HG03108 (cell line): ENCODE results near the gene B3GNT3.
"Not testable (repeated sequence)": the region's sequence is repeated elsewhere in the genome, so short reads cannot be mapped to it uniquely, and the experiment has no call there.

ENCODE experiments used
- ATAC-seq: cut with Tn5 transposase; IDR thresholded peaks from one replicate; pipeline ENCODE4 v1.9.1; 2021; ENCODE audit warnings: moderate library complexity; ENCODE audit not compliant: unreplicated experiment

The B3GNT3 gene

DNA sequence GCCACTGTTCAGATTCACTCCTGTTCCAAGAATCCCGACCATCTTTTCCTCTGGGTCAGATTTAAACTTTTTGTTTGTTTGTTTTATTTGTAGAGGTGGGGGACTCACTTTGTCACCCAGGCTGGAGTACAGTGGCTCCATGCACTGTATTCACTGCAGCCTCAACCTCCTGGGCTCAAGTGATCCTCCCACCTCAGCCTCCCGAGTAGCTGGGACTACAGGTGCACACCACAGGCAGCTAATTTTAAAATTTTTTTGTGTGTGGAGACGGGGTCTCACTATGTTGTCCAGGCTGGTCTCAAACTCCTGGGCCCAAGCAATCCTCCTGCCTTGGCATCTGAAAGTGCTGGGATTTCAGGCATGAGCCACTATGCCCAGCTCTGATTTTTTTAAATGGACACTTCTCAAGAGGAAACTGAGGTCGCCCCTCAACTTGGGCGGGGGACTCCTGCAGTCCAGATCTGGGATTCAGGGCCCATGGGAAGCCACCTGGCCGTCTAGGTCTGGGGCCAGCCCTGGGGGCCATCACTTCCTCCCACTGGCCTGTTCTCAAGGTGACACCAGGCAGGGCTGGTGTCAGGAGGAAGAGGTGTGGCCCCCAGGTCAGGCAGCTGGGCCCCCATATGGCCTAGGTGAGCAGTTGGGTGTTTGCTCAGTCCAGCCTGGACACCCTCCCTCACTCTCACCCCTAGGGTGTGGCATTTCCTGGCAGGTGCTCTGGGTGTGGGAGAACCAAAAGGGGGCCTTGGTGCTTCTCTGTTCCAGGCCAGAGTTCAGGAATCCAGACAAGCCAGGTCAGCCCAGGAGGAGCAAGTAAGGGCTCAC lies 1.3 kb downstream of the B3GNT3 start:
- no peak for ATAC-seq

DNA sequence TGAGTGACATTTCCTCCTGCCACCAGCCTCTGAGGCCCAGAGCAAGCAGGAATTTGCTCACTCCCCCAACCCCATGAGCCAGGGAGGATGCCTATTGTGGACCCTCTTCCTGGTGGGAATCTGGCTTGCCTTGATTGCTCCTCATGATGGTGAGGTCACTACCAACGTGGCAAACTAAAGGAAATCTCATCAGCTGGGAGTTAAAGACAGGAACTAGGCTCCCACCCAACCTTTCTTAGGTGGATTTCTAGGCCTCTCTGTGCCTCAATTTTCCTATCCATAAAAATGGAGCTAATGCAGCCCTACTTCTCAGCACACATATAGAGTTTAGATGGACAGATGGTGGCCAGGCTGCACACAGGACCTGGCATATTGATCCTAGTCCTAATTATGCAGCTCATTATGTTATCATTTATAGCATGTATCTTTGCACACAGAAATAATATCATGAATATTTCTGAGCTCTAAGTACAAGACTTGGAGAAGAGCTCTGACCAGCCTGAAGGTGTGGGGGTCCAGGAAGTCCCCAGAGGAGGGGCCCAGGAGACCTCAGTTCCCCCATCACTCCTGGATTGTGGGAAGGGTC lies 2.0 kb downstream of the B3GNT3 start:
- ATAC-seq = no peak

DNA sequence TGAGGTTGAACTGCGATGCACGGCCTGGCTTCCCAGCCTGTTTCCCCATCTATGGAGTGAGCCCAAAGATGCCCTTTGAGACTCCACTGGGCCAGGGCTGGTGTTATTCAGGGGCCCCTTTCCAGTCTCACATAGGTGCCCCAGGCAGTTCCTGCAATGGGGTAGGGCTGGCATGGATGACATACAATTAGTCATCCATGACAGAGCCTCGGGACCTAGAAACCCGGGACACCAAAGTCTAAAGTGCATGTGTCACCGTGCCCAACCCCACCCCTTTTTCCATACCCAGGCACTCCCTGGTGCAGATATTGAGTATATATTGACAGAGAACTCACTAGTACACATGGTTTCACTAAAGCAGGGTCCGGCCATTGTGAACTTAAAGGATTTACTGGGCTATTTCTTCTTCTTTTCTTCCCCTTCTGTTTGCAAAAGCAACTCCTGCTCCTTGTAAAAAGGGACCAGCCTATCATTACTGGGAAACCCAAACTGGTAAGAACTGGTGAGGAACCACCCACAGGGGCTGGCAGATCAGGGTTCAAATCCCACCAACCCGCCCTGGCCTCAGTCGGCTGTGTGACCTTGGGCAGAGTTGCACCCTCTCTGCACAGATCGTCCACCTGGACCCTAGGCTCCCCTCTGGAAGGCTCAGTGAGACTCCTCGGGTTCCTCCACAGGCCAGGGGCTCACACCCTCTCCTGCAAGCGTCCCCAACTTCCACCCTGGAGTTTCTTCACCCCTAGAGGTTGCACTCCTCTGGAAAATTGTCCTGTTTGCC lies 2.7 kb downstream of the B3GNT3 start:
- ATAC-seq = no peak

DNA sequence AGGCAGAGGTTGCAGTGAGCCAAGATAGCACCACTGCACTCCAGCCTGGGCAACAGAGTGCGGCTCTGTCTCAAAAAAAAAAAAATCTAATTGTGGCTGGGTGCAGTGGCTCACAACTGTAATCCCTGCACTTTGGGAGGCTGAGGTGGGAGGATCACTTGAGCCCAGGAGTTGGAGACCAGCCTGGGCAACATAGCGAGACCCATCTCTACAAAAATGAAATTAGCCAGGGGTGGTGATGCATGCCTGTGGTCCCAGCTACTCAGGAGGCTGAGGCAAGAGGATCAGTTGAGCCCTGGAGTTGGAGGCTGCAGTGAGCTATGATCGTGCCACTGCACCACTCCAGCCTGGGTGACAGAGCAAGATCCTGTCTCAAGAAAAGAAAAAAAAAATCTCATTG lies 3.7 kb downstream of the B3GNT3 start:
- ATAC-seq = not testable (repeated sequence)

DNA sequence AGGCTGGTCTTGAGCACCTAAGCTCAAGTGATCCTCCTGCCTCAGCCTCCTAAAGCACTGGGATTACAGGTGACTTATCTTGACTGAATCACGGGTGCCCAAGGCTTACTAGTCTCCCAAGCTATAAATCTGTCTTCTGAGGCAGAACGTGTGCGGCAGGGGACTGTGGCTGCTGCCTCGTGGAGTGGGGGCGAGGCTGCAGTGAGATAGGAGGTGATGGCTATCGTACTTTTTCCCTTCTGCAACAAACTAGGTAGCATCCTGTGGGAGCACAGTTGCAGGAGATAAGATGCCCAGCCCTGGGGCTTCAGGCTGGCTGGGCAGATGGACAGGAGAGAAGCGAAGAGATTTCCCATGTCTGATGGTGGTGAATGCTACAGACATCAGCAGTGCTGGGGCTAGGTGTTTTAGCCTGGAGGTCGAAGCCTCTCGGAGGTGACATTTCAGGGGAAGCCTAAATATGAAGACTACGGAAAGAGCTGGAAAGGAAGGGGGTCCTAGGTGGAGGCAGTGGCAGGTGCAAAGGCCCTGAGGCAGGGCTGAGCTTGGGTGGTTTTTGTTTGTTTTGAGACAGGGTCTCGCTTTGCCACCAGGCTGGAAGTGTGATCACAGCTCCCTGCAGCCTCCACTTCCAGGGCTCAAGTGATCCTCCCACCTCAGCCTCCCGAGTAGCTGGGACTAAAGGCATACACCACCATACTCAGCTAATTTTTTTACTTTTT lies 7.4 kb downstream of the B3GNT3 start:
- ATAC-seq = no peak

DNA sequence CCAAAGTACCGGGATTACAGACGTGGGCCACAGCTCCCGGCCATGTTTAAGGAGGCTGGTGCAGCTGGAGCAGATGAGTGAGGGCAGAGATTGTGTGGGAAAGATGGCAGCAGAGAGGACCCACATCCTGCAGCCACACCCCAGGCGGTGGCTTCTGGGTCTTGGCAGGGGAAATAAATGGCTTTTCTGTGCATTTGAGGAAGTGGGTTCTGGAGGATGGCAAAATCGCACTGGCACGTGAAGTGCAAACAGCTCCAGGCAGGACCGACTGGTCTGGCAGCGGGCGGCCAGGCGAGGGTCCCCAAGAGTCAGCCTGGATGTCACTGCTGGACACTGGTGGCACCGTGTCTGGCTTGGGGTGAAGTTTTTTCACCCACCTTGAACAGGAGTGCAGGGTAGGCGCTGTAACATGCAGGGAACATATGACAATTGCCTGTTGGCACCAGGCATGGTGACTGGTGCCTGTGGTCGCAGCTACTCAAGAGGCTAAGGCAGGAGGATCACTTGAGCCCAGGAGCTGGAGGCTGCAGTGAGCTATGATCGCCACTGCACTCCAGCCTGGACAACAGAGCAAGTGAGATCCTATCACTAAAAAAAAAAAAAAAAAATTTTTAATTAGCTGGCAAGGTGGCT lies 8.4 kb downstream of the B3GNT3 start:
- no peak for ATAC-seq

DNA sequence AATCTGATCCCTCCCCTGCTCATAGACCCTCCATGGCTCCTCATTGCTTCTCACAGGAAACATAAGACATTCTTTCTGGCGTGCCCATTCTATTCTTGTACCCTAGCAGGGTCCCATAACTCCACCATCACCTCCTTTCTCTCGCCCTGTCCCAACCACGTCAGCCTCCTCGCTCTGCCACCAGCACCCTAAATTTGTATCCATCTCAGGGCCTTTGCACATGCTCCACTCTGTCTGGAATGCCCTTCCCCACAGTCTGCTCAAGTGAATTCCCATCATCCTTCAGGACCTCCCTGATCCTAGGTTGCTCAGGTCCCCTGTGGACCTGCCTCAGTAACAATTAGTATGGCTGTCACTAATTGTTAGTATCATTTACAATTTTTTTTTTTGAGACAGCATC lies 10.5 kb downstream of the B3GNT3 start:
- ATAC-seq = no peak

DNA sequence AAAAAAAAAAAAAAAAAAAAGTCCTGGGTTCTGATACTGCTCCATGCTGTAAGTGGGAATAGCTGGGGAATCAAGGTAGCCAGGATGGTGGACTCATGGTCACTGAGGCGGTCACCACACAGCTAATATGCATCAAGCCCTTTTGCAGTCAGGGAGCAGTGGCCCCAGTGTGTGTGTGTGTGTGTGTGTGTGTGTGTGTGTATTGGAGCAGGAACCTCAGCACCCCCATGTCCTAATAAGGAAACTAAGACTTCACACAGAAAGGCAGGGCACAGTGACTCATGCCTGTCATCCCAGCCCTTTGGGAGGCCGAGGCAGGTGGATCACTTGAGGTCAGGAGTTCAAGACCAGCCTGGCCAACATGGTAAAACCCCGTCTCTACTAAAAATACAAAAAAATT lies 12.0 kb downstream of the B3GNT3 start:
- ATAC-seq = no peak

DNA sequence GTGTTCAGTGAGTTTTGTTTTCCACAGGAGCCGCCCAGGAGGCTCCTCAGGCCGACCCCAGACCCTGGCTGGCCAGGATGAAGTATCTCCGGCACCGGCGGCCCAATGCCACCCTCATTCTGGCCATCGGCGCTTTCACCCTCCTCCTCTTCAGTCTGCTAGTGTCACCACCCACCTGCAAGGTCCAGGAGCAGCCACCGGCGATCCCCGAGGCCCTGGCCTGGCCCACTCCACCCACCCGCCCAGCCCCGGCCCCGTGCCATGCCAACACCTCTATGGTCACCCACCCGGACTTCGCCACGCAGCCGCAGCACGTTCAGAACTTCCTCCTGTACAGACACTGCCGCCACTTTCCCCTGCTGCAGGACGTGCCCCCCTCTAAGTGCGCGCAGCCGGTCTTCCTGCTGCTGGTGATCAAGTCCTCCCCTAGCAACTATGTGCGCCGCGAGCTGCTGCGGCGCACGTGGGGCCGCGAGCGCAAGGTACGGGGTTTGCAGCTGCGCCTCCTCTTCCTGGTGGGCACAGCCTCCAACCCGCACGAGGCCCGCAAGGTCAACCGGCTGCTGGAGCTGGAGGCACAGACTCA lies 12.9 kb downstream of the B3GNT3 start:
- no peak for ATAC-seq

DNA sequence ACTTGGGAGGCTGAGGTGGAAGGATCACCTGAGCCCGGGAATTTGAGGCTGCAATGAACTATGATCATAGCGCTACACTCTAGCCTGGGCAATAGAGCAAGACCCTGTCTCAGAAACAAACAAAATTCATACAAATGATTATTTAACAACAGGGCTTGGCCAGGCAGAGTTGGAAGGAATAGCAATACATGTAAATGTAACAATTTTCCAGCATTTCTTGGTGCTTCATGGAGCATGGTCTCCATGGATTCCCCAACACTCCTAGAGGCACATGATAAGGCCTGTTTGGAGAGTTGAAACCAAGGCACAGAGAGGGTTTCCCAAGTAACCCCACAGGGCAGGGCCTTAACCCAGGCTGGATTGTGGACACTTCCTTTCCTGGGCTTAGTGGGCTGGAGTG lies 16.2 kb downstream of the B3GNT3 start:
- ATAC-seq = no peak

DNA sequence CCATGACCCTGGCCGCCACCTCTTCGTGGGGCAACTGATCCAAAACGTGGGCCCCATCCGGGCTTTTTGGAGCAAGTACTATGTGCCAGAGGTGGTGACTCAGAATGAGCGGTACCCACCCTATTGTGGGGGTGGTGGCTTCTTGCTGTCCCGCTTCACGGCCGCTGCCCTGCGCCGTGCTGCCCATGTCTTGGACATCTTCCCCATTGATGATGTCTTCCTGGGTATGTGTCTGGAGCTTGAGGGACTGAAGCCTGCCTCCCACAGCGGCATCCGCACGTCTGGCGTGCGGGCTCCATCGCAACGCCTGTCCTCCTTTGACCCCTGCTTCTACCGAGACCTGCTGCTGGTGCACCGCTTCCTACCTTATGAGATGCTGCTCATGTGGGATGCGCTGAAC lies 16.7 kb downstream of the B3GNT3 start:
- ATAC-seq = no peak

DNA sequence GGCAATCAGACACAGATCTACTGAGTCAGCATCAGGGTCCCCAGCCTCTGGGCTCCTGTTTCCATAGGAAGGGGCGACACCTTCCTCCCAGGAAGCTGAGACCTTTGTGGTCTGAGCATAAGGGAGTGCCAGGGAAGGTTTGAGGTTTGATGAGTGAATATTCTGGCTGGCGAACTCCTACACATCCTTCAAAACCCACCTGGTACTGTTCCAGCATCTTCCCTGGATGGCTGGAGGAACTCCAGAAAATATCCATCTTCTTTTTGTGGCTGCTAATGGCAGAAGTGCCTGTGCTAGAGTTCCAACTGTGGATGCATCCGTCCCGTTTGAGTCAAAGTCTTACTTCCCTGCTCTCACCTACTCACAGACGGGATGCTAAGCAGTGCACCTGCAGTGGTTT lies 17.2 kb downstream of the B3GNT3 start:
- no peak for ATAC-seq

DNA sequence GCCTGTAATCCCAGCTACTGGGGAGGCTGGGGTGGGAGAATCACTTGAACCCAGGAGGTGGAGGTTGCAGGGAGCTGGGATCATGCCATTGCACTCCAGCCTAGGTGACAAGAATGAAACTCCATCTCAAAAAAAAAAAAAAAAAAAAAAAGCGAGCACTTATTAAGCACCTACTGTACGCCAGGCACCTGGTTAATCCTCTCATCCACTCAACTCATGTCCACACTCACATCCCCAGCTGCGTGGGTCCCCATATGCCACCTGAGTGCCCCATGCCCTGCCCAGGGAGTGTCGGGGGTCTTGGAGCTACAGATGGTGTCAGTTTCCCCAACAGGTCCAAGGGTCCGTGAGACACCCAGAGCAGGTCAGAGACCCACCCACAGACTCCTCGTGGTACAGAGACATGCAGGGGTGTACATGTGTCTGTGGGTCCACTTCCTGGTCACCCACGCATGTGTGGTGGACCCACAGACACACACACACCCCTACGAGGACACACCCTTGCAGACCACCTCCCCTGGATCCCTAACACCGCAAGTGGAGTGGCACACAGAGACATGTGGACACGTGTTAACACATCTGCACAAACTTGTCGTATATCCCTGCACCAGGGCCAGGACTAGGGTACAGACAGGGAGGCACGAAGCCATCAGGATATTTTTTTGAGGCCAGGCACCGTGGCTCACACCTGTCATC lies 22.9 kb downstream of the B3GNT3 start:
- ATAC-seq = no peak

DNA sequence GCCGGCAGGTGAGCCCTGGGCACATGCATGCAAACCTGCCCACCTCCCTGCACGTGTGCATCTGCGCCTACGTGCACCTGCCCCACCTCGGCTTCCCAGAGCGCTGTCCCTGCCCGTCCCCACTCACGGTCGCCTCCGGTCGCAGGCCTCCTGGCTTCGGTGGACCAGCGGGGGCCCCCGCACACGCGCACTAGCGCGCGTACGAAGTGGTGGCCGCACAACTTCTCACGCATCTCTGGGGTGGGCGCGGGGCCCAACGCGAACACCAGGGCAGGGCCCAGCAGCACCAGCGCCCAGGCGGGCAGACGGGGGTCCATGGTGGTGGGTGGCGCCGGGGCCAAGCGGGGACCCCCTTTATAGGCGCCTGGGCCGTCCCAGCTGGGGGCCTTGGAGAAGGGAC lies 26.3 kb downstream of the B3GNT3 start, which contains the start of gene INSL3:
TSS of gene INSL3 (minus strand) at position 330 of the 400 bp plus-strand sequence. CDS start at position 317, 13 bp downstream.
- ATAC-seq = no peak

DNA sequence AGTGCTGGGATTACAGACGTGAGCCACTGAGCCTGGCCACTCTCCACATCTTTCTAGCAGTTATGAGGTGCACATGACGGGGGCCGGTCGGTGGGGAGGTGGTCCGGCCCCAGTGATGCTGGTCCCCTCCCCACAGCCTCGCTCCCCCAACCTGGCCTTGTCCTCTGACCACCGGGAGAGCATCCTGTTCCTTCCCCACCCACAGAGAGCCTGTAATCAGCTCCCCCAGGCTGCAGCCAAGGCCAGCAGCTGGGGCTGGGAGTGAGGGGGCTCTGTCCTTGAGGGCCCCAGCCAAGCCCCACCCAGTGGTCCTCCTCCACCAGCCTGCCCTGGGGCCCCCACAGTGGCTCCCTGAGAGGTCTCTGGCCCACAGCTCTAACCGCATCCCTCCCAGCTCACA lies 29.4 kb downstream of the B3GNT3 start:
- no peak for ATAC-seq

DNA sequence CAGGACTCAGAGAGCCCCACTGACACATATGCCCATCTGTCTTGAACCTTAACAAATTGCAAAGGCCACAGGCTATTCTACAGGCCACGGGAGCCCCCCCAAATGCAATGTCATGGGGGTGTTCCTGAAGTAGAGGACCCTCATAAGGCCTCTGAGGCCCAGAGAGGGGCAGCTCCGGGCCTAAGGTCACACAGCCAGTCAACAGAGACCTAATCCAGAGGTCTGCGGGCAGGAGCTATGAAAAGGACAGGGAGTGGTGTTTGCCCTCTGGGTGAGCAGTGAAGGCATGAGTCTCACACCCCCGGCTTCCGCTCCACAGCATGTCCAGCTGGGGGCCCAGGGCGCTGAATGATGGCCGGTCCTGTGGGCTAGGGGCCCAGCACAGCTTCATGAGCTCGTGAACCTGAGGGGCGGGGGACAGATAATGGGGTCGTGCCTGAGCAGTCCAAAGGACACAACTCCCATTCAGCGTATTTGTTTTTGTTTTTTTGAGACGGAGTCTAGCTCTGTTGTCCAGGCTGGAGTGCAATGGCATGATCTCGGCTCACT lies 31.6 kb downstream of the B3GNT3 start:
- ATAC-seq = no peak

DNA sequence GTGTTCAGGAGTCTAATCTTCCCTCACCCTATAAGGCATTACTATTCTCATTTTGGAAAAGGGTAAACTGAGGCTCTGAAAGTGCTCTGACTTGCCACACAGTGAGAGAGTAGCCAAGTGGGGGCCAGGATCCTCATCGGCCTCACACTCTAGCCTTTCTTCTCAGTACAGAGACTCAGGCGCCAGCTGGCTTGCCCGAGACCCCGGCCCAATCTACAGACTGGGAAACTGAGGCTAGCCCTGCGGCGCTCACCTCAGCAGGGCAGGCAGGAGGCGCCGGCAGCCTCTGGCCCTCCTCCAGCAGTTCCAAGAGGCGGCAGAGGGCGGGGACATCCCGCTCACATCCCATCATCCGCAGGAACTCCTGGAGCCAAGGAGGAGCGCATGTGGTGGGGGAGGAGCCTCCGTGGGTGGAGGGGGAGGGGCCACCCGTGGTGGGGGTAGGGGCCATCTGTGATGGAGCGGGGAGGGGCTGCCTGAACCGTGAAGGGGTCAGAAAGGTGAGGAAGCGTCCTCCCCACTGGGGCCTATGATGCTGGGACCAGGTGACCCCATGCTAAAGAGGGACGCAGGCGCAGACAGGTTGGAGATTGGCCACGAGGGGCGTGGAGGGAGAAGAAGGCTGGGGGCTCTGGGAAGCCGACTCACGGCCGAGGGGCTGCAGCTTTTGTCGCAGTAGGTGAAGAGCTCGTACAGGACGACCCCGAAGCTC lies 35.1 kb downstream of the B3GNT3 start:
- ATAC-seq = no peak

DNA sequence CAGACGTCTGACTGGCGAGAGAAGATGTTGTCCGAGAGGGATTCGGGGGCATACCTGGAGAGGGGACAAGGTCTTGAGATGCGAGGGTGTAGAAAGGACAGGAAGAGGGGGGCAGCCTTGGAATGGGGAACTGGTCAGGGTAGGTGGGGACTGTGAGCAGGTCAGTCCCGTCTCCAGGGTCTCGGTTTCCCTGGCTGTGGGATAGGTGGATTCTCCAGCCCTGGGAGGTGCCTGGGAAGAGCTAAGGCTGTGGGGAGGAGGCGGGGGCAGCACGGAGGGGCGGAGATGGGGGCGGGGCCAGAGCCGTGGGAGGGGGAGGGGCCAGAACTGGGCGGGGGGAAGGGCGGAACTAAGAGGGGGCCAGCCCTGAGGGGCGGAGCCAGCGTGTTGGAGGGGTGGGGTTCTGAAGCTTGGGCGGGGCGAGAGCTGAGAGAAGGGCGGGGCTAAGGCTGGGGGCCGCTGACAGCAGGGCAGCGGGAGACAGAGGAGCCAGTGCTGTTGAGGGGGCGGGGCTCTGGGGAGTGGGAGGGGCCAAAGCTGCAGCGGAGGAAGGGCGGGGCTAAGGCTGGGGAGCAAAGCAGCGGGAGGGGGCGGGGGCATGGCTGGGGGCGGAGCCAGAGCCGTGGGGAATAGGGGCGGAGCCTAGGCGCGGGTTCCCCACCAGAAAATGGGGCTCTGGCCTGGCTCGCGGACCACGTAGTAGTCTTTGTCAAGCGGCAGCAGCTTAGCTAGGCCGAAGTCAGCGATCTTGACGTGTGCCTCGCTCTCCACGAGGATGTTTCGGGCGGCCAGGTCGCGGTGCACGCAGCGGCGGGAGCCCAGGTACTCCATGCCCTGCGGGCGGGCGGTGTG lies 35.9 kb downstream of the B3GNT3 start:
- no peak for ATAC-seq
